ENCODE measurements around the gene KCNJ9.

KCNJ9 gene

GRCh38 chr1:160064164-160064563, 17.2 kb upstream of the KCNJ9 start:
- no peak for DNase-seq
- POLR2A ChIA-PET, result no interaction called here
- H3K4me3 ChIP-seq (ENCODE audit: control insufficient read depth in 1 of 7, extremely low read depth in 1 of 7, insufficient read depth in 4 of 7, low read depth in 2 of 7, low read length in 6 of 7), result no peak overlapping the region
- WGBS (ENCODE audit: insufficient coverage), result 100% methylated on average over 2 of the region's 3 CpGs
- no peak overlapping the region for H3K27ac ChIP-seq (ENCODE audit: insufficient read depth in 1 of 2, low read depth in 1 of 2, low read length in 2 of 2, poor library complexity in 1 of 2, severe bottlenecking in 2 of 2)
- H3K4me1 ChIP-seq (ENCODE audit: control extremely low read depth in 1 of 4, control insufficient read depth in 4 of 4, insufficient read depth in 4 of 4, low read length in 3 of 4), result no peaks in the 10 kb centered on the region
- H3K27me3 ChIP-seq (replicated peaks in 2 of 5; ENCODE audit: control insufficient read depth in 4 of 5, insufficient read depth in 5 of 5, low read length in 4 of 5), result peaks cover 2 to 17% (median 5%) of the 10 kb centered on the region in 5 experiments
- CTCF ChIA-PET, result interaction anchor here (1.4 to 2.9 kb wide), 3 partner anchors 10 to 19 kb away, joined by 3 to 18 read pairs (median 12); no protein-coding TSS in a partner anchor
- H3K36me3 ChIP-seq (ENCODE audit: control insufficient read depth in 4 of 4, insufficient read depth in 4 of 4, low read length in 3 of 4), result no peaks in the 10 kb centered on the region
- no peaks in the 10 kb centered on the region for H3K9me3 ChIP-seq (ENCODE audit: control extremely low read depth in 1 of 5, control insufficient read depth in 4 of 5, insufficient read depth in 2 of 5, low read depth in 1 of 5, low read length in 4 of 5)

GRCh38 chr1:160064746-160065145, 16.6 kb upstream of the KCNJ9 start:
- H3K27me3 ChIP-seq (replicated peaks in 2 of 5; ENCODE audit: control insufficient read depth in 4 of 5, insufficient read depth in 5 of 5, low read length in 4 of 5), result peaks cover 2 to 19% (median 10%) of the 10 kb centered on the region in 5 experiments
- DNase-seq, result no peak
- ChIA-PET POLR2A (no interaction called here), CTCF (interaction anchor here (1.9 to 2.9 kb wide), 2 partner anchors 10 to 15 kb away, joined by 12 to 18 read pairs; no protein-coding TSS in a partner anchor)
- WGBS (ENCODE audit: insufficient coverage), result 95% methylated on average over 2 of the region's 3 CpGs
- H3K27ac ChIP-seq (ENCODE audit: insufficient read depth in 1 of 2, low read depth in 1 of 2, low read length in 2 of 2, poor library complexity in 1 of 2, severe bottlenecking in 2 of 2), result no peak overlapping the region
- H3K9me3 ChIP-seq (ENCODE audit: control extremely low read depth in 1 of 5, control insufficient read depth in 4 of 5, insufficient read depth in 2 of 5, low read depth in 1 of 5, low read length in 4 of 5), result no peaks in the 10 kb centered on the region
- peaks cover 0 to 2% (median under 1%) of the 10 kb centered on the region in 4 experiments for H3K4me1 ChIP-seq (ENCODE audit: control extremely low read depth in 1 of 4, control insufficient read depth in 4 of 4, insufficient read depth in 4 of 4, low read length in 3 of 4)
- no peak overlapping the region for H3K4me3 ChIP-seq (ENCODE audit: control insufficient read depth in 1 of 7, extremely low read depth in 1 of 7, insufficient read depth in 4 of 7, low read depth in 2 of 7, low read length in 6 of 7)
- H3K36me3 ChIP-seq (ENCODE audit: control insufficient read depth in 4 of 4, insufficient read depth in 4 of 4, low read length in 3 of 4), result no peaks in the 10 kb centered on the region

GRCh38 chr1:160066829-160067745, 14.3 kb upstream of the KCNJ9 start:
- H3K36me3 ChIP-seq (ENCODE audit: control insufficient read depth in 4 of 4, insufficient read depth in 4 of 4, low read length in 3 of 4), result no peaks in the 10 kb centered on the region
- CTCF ChIA-PET, result interaction anchor here (0.8 to 6.3 kb wide), 6 partner anchors 9 to 61 kb away, joined by 3 to 42 read pairs (median 3); partner anchors contain the start of gene KCNJ9
- H3K4me3 ChIP-seq (ENCODE audit: control insufficient read depth in 1 of 7, extremely low read depth in 1 of 7, insufficient read depth in 4 of 7, low read depth in 2 of 7, low read length in 6 of 7), result no peak overlapping the region
- H3K9me3 ChIP-seq (ENCODE audit: control extremely low read depth in 1 of 5, control insufficient read depth in 4 of 5, insufficient read depth in 2 of 5, low read depth in 1 of 5, low read length in 4 of 5), result no peaks in the 10 kb centered on the region
- H3K27ac ChIP-seq (ENCODE audit: insufficient read depth in 1 of 2, low read depth in 1 of 2, low read length in 2 of 2, poor library complexity in 1 of 2, severe bottlenecking in 2 of 2), result no peak overlapping the region
- H3K27me3 ChIP-seq (replicated peaks in 2 of 5; ENCODE audit: control insufficient read depth in 4 of 5, insufficient read depth in 5 of 5, low read length in 4 of 5), result peaks cover 6 to 30% (median 22%) of the 10 kb centered on the region in 5 experiments
- WGBS (ENCODE audit: insufficient coverage), result 88% methylated on average over 3 of the region's 6 CpGs
- no peak for DNase-seq
- POLR2A ChIA-PET, result interaction anchor here (0.7 to 0.9 kb wide), 2 partner anchors 9 to 124 kb away, joined by 3 read pairs; no protein-coding TSS in a partner anchor
- H3K4me1 ChIP-seq (ENCODE audit: control extremely low read depth in 1 of 4, control insufficient read depth in 4 of 4, insufficient read depth in 4 of 4, low read length in 3 of 4), result peaks cover 6 to 13% (median 8%) of the 10 kb centered on the region in 4 experiments

GRCh38 chr1:160068225-160068624, 13.1 kb upstream of the KCNJ9 start:
- Histone ChIP-seq H3K4me1 (ENCODE audit: control extremely low read depth in 1 of 4, control insufficient read depth in 4 of 4, insufficient read depth in 4 of 4, low read length in 3 of 4) (peaks cover 6 to 13% (median 8%) of the 10 kb centered on the region in 4 experiments), H3K27ac (ENCODE audit: insufficient read depth in 1 of 2, low read depth in 1 of 2, low read length in 2 of 2, poor library complexity in 1 of 2, severe bottlenecking in 2 of 2) (no peak overlapping the region), H3K9me3 (ENCODE audit: control extremely low read depth in 1 of 5, control insufficient read depth in 4 of 5, insufficient read depth in 2 of 5, low read depth in 1 of 5, low read length in 4 of 5) (no peaks in the 10 kb centered on the region), H3K36me3 (ENCODE audit: control insufficient read depth in 4 of 4, insufficient read depth in 4 of 4, low read length in 3 of 4) (no peaks in the 10 kb centered on the region), H3K27me3 (replicated peaks in 2 of 5; ENCODE audit: control insufficient read depth in 4 of 5, insufficient read depth in 5 of 5, low read length in 4 of 5) (peaks cover 6 to 30% (median 23%) of the 10 kb centered on the region in 5 experiments), H3K4me3 (ENCODE audit: control insufficient read depth in 1 of 7, extremely low read depth in 1 of 7, insufficient read depth in 4 of 7, low read depth in 2 of 7, low read length in 6 of 7) (no peak overlapping the region)
- no peak for DNase-seq
- 92% methylated on average over 3 of the region's 5 CpGs for WGBS (ENCODE audit: insufficient coverage)
- ChIA-PET CTCF (interaction anchor here (0.8 to 6.3 kb wide), 4 partner anchors 12 to 17 kb away, joined by 3 to 42 read pairs (median 4); partner anchors contain the start of gene KCNJ9), POLR2A (interaction anchor here (0.9 kb wide), 1 partner anchor 8 kb away, joined by 3 read pairs; no protein-coding TSS in a partner anchor)

- Histone ChIP-seq H3K9me3 (ENCODE audit: control extremely low read depth in 1 of 5, control insufficient read depth in 4 of 5, insufficient read depth in 2 of 5, low read depth in 1 of 5, low read length in 4 of 5) (no peaks in the 10 kb centered on the region), H3K27ac (ENCODE audit: insufficient read depth in 1 of 2, low read depth in 1 of 2, low read length in 2 of 2, poor library complexity in 1 of 2, severe bottlenecking in 2 of 2) (no peak within 1 kb of the TSS), H3K4me3 (ENCODE audit: control insufficient read depth in 1 of 7, extremely low read depth in 1 of 7, insufficient read depth in 4 of 7, low read depth in 2 of 7, low read length in 6 of 7) (peak within 1 kb of the TSS; percentile 32 to 93 (median 77)), H3K27me3 (replicated peaks in 2 of 5; ENCODE audit: control insufficient read depth in 4 of 5, insufficient read depth in 5 of 5, low read length in 4 of 5) (peaks cover 6 to 30% (median 23%) of the 10 kb centered on the region in 5 experiments), H3K36me3 (ENCODE audit: control insufficient read depth in 4 of 4, insufficient read depth in 4 of 4, low read length in 3 of 4) (no peaks in the 10 kb centered on the region), H3K4me1 (ENCODE audit: control extremely low read depth in 1 of 4, control insufficient read depth in 4 of 4, insufficient read depth in 4 of 4, low read length in 3 of 4) (peaks cover 6 to 13% (median 8%) of the 10 kb centered on the region in 4 experiments)
- DNase-seq, result no peak
- POLR2A ChIA-PET, result no interaction called here
- CTCF ChIA-PET, result interaction anchor here (1.0 to 6.3 kb wide), 5 partner anchors 10 to 222 kb away, joined by 3 to 42 read pairs (median 3); partner anchors contain the start of gene KCNJ9
- 9% methylated on average over 18 of the region's 32 CpGs for WGBS (ENCODE audit: insufficient coverage)
Measured at GRCh38 chr1:160069460-160070231, 11.7 kb upstream of the KCNJ9 start, which contains the start of gene KCNJ10. Gene KCNJ10, minus strand, starts transcription at chr1:160070160. Its CDS starts 27,628 bp downstream, at chr1:160042532.

GRCh38 chr1:160070243-160071163, 10.8 kb upstream of the KCNJ9 start:
- 0% methylated on average over 38 of the region's 46 CpGs for WGBS (ENCODE audit: insufficient coverage)
- peak; percentile 65 to 84 (median 79) for DNase-seq
- Histone ChIP-seq H3K27ac (ENCODE audit: insufficient read depth in 1 of 2, low read depth in 1 of 2, low read length in 2 of 2, poor library complexity in 1 of 2, severe bottlenecking in 2 of 2) (no peak overlapping the region), H3K4me3 (ENCODE audit: control insufficient read depth in 1 of 7, extremely low read depth in 1 of 7, insufficient read depth in 4 of 7, low read depth in 2 of 7, low read length in 6 of 7) (peak overlapping the region; percentile 32 to 93 (median 77)), H3K9me3 (ENCODE audit: control extremely low read depth in 1 of 5, control insufficient read depth in 4 of 5, insufficient read depth in 2 of 5, low read depth in 1 of 5, low read length in 4 of 5) (no peaks in the 10 kb centered on the region), H3K27me3 (replicated peaks in 2 of 5; ENCODE audit: control insufficient read depth in 4 of 5, insufficient read depth in 5 of 5, low read length in 4 of 5) (peaks cover 6 to 30% (median 23%) of the 10 kb centered on the region in 5 experiments), H3K4me1 (ENCODE audit: control extremely low read depth in 1 of 4, control insufficient read depth in 4 of 4, insufficient read depth in 4 of 4, low read length in 3 of 4) (peaks cover 6 to 13% (median 8%) of the 10 kb centered on the region in 4 experiments), H3K36me3 (ENCODE audit: control insufficient read depth in 4 of 4, insufficient read depth in 4 of 4, low read length in 3 of 4) (no peaks in the 10 kb centered on the region)
- CTCF ChIA-PET, result interaction anchor here (1.0 to 6.3 kb wide), 7 partner anchors 10 to 221 kb away, joined by 3 to 42 read pairs (median 3); partner anchors contain the start of genes IGSF8 and KCNJ9
- POLR2A ChIA-PET, result no interaction called here
